ENCODE results near the gene BMP7.

GRCh38 chr20:57294550-57294949 is 28.1 kb upstream of the BMP7 start:
- TF ChIP-seq CTCF (IDR thresholded peaks at IDR 0.05) (no peak), POLR2A (IDR thresholded peaks at IDR 0.05) (no peak)

Data from thyroid gland (tissue), 4 donors.